Mesendoderm (in vitro differentiated cells): ENCODE data around the gene KIDINS220.

Experiments used
- DNase-seq: peaks from one replicate; pipeline ENCODE4 v3.0.0; 2013
- H2AK5ac ChIP-seq: 2 replicates; pipeline ENCODE4 v1.6.1; 2013; ENCODE audit warnings: low read length, inconsistent platforms
- H2BK120ac ChIP-seq: 2 replicates; pipeline ENCODE4 v1.6.1; 2013; ENCODE audit warnings: low read depth, mild to moderate bottlenecking, low read length, moderate library complexity, mixed read lengths
- H2BK15ac ChIP-seq: replicated peaks from 2 replicates; pipeline ENCODE4 v1.6.1; 2013; ENCODE audit warnings: low read depth, mild to moderate bottlenecking, moderate library complexity
- H2BK5ac ChIP-seq: 2 replicates; pipeline ENCODE4 v1.6.1; 2013; ENCODE audit warnings: low read length, inconsistent platforms
- H3K18ac ChIP-seq: 2 replicates; pipeline ENCODE4 v1.6.1; 2013; ENCODE audit warnings: mild to moderate bottlenecking, low read length, mixed read lengths
- H3K23ac ChIP-seq: one replicate; pipeline ENCODE4 v1.6.1; 2013; ENCODE audit warnings: low read length
- H3K27ac ChIP-seq: 2 replicates; pipeline ENCODE4 v1.5.1; 2013; ENCODE audit warnings: low read depth, mild to moderate bottlenecking, inconsistent platforms, low read length, moderate library complexity
- H3K27me3 ChIP-seq: 2 replicates; pipeline ENCODE4 v1.6.1; 2013; ENCODE audit warnings: low read length, control low read depth, mild to moderate bottlenecking, inconsistent platforms; ENCODE audit not compliant: insufficient read depth, poor library complexity
- H3K36me3 ChIP-seq: 2 replicates; pipeline ENCODE4 v1.6.1; 2013; ENCODE audit warnings: low read length, inconsistent platforms; ENCODE audit not compliant: control insufficient read depth, insufficient read depth
- H3K4ac ChIP-seq: one replicate; pipeline ENCODE4 v1.6.1; 2013; ENCODE audit warnings: low read depth, mild to moderate bottlenecking, low read length, moderate library complexity
- H3K4me1 ChIP-seq: 2 replicates; pipeline ENCODE4 v1.6.1; 2013; ENCODE audit warnings: low read depth, low read length, inconsistent platforms; ENCODE audit not compliant: control insufficient read depth
- H3K4me2 ChIP-seq: 2 replicates; pipeline ENCODE4 v1.6.1; 2013; ENCODE audit warnings: low read length
- H3K4me3 ChIP-seq: 2 replicates; pipeline ENCODE4 v1.5.1; 2013; ENCODE audit warnings: mild to moderate bottlenecking, low read length
- H3K56ac ChIP-seq: one replicate; pipeline ENCODE4 v1.6.1; 2013; ENCODE audit warnings: low read length
- H3K79me1 ChIP-seq: 2 replicates; pipeline ENCODE4 v1.6.1; 2013; ENCODE audit warnings: low read length, inconsistent platforms
- H3K79me2 ChIP-seq: 2 replicates; pipeline ENCODE4 v1.6.1; 2013; ENCODE audit warnings: mild to moderate bottlenecking, low read length; ENCODE audit not compliant: control insufficient read depth, insufficient read depth
- H3K9ac ChIP-seq: 2 replicates; pipeline ENCODE4 v1.6.1; 2013; ENCODE audit warnings: low read length, inconsistent platforms
- H4K5ac ChIP-seq: one replicate; pipeline ENCODE4 v1.6.1; 2013; ENCODE audit warnings: low read length
- H4K8ac ChIP-seq: one replicate; pipeline ENCODE4 v1.6.1; 2013; ENCODE audit warnings: low read depth, mild to moderate bottlenecking, control low read depth, low read length, moderate library complexity
- WGBS: extraction: QIAGEN DNeasy Blood & Tissue Kit; methylation state at CpG from one replicate; pipeline ENCODE4 v1.1.7; 2013; ENCODE audit warnings: low lambda C conversion rate, missing lambda C conversion rate; ENCODE audit not compliant: insufficient coverage; ENCODE audit errors: extremely low coverage; 5-methylcytosine and 5-hydroxymethylcytosine counted together

KIDINS220 gene

GRCh38 chr2:8882094-8882493 lies 44.7 kb upstream of the KIDINS220 start:
- Histone ChIP-seq H3K36me3 (peaks cover 2% of the 10 kb centered on the region), H2BK5ac (no peak overlapping the region), H3K9ac (no peak overlapping the region), H2AK5ac (no peak overlapping the region), H3K79me2 (no peaks in the 10 kb centered on the region), H2BK15ac (no peak overlapping the region), H3K4me3 (no peak overlapping the region), H3K27me3 (no peaks in the 10 kb centered on the region), H3K18ac (no peak overlapping the region), H3K56ac (no peak overlapping the region), H2BK120ac (no peak overlapping the region), H4K5ac (no peak overlapping the region), H3K23ac (no peak overlapping the region), H3K4me2 (no peak overlapping the region), H3K4me1 (no peaks in the 10 kb centered on the region), H3K4ac (no peak overlapping the region), H3K79me1 (no peaks in the 10 kb centered on the region), H3K27ac (no peak overlapping the region), H4K8ac (no peak overlapping the region)
- whole genome bisulfite sequencing = no CpG with 5 or more reads among the region's 5 CpGs
- DNase-seq = peak; percentile 87

GRCh38 chr2:8877894-8878293 lies 40.5 kb upstream of the KIDINS220 start:
- no peak overlapping the region for H3K4me3 ChIP-seq
- H2AK5ac ChIP-seq = no peak overlapping the region
- peaks cover 4% of the 10 kb centered on the region for H3K36me3 ChIP-seq
- H3K79me1 ChIP-seq = no peaks in the 10 kb centered on the region
- H2BK120ac ChIP-seq = no peak overlapping the region
- H3K56ac ChIP-seq = no peak overlapping the region
- no peaks in the 10 kb centered on the region for H3K4me1 ChIP-seq
- H3K9ac ChIP-seq = no peak overlapping the region
- H3K4me2 ChIP-seq = no peak overlapping the region
- H3K18ac ChIP-seq = no peak overlapping the region
- H3K27ac ChIP-seq = no peak overlapping the region
- H4K5ac ChIP-seq = no peak overlapping the region
- no peak overlapping the region for H2BK15ac ChIP-seq
- no peak overlapping the region for H3K23ac ChIP-seq
- DNase-seq = peak; percentile 44
- no peaks in the 10 kb centered on the region for H3K27me3 ChIP-seq
- no peak overlapping the region for H2BK5ac ChIP-seq
- no peak overlapping the region for H3K4ac ChIP-seq
- H3K79me2 ChIP-seq = no peaks in the 10 kb centered on the region
- no peak overlapping the region for H4K8ac ChIP-seq
- WGBS = no CpG with 5 or more reads among the region's 4 CpGs

GRCh38 chr2:8877332-8877731 lies 39.9 kb upstream of the KIDINS220 start:
- H3K27ac ChIP-seq = no peak overlapping the region
- no peak overlapping the region for H2BK15ac ChIP-seq
- H4K8ac ChIP-seq = no peak overlapping the region
- H3K9ac ChIP-seq = no peak overlapping the region
- no peaks in the 10 kb centered on the region for H3K27me3 ChIP-seq
- H3K79me2 ChIP-seq = no peaks in the 10 kb centered on the region
- no peak overlapping the region for H3K18ac ChIP-seq
- H3K4me1 ChIP-seq = no peaks in the 10 kb centered on the region
- H3K4me3 ChIP-seq = no peak overlapping the region
- no peak for DNase-seq
- no peak overlapping the region for H3K23ac ChIP-seq
- peaks cover 4% of the 10 kb centered on the region for H3K36me3 ChIP-seq
- WGBS = no CpG with 5 or more reads among the region's 4 CpGs
- H3K4me2 ChIP-seq = no peak overlapping the region
- no peak overlapping the region for H3K4ac ChIP-seq
- H3K56ac ChIP-seq = no peak overlapping the region
- H2BK5ac ChIP-seq = no peak overlapping the region
- no peaks in the 10 kb centered on the region for H3K79me1 ChIP-seq
- H4K5ac ChIP-seq = no peak overlapping the region
- no peak overlapping the region for H2BK120ac ChIP-seq
- H2AK5ac ChIP-seq = no peak overlapping the region

- Histone ChIP-seq H3K36me3 (peaks cover 4% of the 10 kb centered on the region), H3K27ac (no peak overlapping the region), H3K4me1 (no peaks in the 10 kb centered on the region), H3K27me3 (no peaks in the 10 kb centered on the region), H2BK120ac (no peak overlapping the region), H3K79me1 (no peaks in the 10 kb centered on the region), H2BK15ac (no peak overlapping the region), H3K18ac (no peak overlapping the region), H3K79me2 (no peaks in the 10 kb centered on the region), H4K5ac (no peak overlapping the region), H2AK5ac (no peak overlapping the region), H3K4me2 (no peak overlapping the region), H3K4me3 (no peak overlapping the region), H3K4ac (no peak overlapping the region), H4K8ac (no peak overlapping the region), H3K9ac (no peak overlapping the region), H2BK5ac (no peak overlapping the region), H3K56ac (no peak overlapping the region), H3K23ac (no peak overlapping the region)
- no peak for DNase-seq
Observed at GRCh38 chr2:8876628-8877027, 39.2 kb upstream of the KIDINS220 start.

GRCh38 chr2:8872821-8873432 lies 35.5 kb upstream of the KIDINS220 start:
- H3K27me3 ChIP-seq = no peaks in the 10 kb centered on the region
- H2BK5ac ChIP-seq = no peak overlapping the region
- no peak overlapping the region for H3K18ac ChIP-seq
- no peak overlapping the region for H3K23ac ChIP-seq
- peak; percentile 63 for DNase-seq
- no peaks in the 10 kb centered on the region for H3K4me1 ChIP-seq
- no peak overlapping the region for H2BK120ac ChIP-seq
- no peak overlapping the region for H3K4ac ChIP-seq
- WGBS = no CpG with 5 or more reads among the region's 11 CpGs
- H3K56ac ChIP-seq = no peak overlapping the region
- H3K4me2 ChIP-seq = no peak overlapping the region
- H4K8ac ChIP-seq = no peak overlapping the region
- H3K4me3 ChIP-seq = no peak overlapping the region
- H3K79me2 ChIP-seq = no peaks in the 10 kb centered on the region
- no peak overlapping the region for H4K5ac ChIP-seq
- peaks cover 3% of the 10 kb centered on the region for H3K36me3 ChIP-seq
- no peak overlapping the region for H2BK15ac ChIP-seq
- H3K79me1 ChIP-seq = no peaks in the 10 kb centered on the region
- no peak overlapping the region for H3K9ac ChIP-seq
- H3K27ac ChIP-seq = no peak overlapping the region
- H2AK5ac ChIP-seq = no peak overlapping the region

- Histone ChIP-seq H3K79me2 (no peaks in the 10 kb centered on the region), H3K79me1 (no peaks in the 10 kb centered on the region), H2AK5ac (no peak overlapping the region), H2BK120ac (no peak overlapping the region), H3K4me2 (no peak overlapping the region), H3K27ac (no peak overlapping the region), H4K8ac (no peak overlapping the region), H4K5ac (no peak overlapping the region), H2BK15ac (no peak overlapping the region), H3K23ac (no peak overlapping the region), H3K18ac (no peak overlapping the region), H2BK5ac (no peak overlapping the region), H3K27me3 (no peaks in the 10 kb centered on the region), H3K9ac (no peak overlapping the region), H3K4me3 (no peak overlapping the region), H3K36me3 (peaks cover 3% of the 10 kb centered on the region), H3K56ac (no peak overlapping the region), H3K4me1 (no peaks in the 10 kb centered on the region), H3K4ac (no peak overlapping the region)
- no CpG with 5 or more reads among the region's 2 CpGs for WGBS
- DNase-seq = no peak
Observed at GRCh38 chr2:8870441-8870840, 33.0 kb upstream of the KIDINS220 start.
